ENCODE results near the gene SNAI3.

The SNAI3 gene

DNA sequence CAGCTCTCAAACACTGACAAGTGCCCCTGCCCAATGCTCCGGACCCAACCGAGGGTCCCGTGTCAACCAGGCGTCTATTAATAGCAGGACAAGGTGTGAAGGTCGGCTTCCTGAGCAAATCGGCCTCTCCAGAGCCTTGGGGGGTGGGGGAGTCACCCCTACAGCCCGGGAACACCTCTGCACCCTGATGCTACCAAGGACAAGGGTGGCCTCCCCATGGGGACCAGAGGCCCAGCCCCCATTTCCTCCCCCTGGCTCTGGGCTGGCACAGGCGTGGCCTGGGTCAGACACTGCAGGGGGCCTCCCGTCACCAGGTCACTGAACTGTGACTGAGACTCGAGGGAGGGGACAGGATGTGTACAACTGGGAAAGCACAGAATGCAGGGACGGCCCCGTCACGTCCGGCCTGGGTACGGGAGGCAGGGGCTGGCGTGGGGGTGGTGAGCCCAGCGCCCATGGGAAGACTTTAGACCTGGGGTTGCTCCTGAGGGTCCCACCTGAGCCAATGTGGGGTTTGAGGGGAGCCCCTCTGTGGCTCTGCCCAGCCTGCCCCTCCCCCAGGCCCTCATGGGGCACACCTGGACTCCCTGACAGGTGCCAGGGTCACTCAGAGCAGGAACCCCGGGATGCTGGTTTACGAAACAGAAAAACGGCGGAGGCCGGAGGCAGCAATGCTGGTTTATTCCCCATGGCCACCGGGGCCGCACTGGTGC is 34.9 kb downstream of the SNAI3 start:
- DNase-seq (ENCODE audit: low read depth in 2 of 2) = peak; percentile 55

DNA sequence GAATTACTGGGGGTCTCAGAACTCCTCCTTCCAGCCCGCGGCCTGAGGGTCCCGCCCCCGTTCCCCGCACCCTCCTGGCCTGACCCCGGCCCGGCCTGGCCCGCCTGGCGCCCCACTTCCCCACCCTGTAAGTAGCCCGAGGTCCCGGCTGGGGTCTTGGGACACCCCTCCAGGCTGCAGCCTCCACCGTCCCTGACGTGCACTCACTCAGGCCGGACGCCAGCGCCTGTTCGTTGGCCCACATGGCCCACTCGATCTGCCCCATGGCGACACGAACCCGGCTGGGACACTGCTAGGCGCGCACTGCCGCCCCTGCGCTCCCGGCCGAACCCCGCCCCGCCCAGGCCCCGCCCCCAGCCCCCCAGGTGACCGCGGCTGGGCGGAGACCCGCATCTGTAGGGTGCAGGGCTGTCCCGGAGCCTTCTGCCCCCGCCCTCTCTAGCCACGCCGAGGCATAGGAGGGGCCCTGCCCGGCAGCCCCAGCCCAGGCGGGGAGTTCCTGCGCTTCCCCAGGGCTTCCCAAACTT is 35.5 kb downstream of the SNAI3 start, which contains the start of gene CYBA:
CYBA (minus strand) TSS at position 305 of the 527 bp plus-strand sequence; CDS start at position 265, 40 bp downstream.
- DNase-seq (ENCODE audit: low read depth in 2 of 2) = peak; percentile 54 to 75

DNA sequence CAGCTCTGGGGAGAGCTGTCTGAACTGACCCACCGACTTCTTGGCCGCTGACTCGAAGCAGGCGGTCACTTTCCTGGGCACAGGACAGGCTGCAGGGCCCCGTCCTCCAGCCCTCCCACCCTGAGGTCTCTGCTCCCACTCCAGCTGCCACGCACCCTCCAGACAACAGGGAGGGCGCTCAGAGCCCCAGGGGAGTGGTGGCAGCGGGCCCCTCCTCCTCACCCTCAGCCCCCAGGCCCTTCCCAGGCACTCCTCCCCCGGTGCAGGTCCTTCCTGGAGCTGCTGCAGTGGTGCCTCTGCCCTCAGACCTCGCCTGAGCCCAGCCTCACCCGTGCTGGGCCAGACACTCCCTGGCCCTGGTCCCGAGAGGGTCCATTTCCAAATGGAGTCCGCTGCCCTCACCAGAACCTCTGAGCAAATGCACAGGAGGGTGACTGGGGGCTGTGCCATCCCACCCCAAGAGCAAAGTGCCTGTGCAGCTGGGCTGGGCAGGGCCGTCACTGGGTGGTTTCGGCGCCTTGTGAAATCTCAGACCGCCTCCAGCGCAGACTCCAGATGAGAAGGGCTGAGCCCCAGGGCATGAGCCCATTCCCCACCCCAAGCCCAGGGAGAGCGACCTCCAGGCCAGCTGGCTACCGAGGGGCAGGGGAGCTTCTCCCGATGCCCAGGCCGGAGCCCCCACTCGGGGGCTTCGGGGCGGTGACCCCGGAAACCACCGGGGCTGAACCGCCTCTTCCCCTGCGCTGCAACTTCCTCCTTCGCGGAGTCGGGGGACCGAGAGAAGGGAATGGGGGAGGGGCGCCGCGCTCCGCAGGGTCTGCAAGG is 36.2 kb downstream of the SNAI3 start:
- DNase-seq (ENCODE audit: low read depth in 2 of 2) = no peak

DNA sequence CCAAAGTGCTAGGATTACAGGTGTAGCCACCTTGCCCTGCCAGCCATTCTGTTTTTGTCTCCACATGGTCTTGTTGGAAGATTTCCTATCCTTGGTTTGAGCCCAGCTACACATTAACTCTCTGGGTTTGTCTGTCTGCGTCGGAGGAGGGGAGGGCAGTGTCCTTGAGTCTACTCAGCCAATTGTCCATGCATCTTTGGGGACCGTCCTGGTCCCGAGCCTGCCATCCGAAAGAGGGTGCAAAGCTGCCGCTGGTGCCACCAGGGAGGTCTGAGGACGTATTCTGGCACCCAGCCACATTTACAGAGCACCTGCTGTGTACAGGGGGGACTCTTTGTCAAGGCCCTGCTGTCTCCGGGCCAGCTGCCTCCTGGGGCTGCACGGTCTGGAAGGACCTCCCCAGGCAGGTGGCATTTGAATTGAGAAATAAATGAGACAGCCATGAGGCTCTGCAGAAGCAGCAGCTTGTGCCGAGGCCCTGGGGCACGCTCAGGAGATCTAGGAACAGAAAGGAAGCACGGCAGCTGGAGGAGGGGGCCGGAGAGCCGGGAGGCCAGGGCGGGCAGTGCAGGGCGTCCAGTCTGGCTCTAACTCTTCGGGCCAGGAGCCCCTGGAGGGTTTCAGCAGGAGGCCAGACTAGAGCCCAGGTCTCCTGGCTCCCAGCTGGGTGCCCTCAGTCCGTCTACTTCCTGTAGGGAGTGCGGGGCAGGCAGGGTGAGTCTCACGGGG is 36.9 kb downstream of the SNAI3 start:
- no peak for DNase-seq (ENCODE audit: low read depth in 2 of 2)

DNA sequence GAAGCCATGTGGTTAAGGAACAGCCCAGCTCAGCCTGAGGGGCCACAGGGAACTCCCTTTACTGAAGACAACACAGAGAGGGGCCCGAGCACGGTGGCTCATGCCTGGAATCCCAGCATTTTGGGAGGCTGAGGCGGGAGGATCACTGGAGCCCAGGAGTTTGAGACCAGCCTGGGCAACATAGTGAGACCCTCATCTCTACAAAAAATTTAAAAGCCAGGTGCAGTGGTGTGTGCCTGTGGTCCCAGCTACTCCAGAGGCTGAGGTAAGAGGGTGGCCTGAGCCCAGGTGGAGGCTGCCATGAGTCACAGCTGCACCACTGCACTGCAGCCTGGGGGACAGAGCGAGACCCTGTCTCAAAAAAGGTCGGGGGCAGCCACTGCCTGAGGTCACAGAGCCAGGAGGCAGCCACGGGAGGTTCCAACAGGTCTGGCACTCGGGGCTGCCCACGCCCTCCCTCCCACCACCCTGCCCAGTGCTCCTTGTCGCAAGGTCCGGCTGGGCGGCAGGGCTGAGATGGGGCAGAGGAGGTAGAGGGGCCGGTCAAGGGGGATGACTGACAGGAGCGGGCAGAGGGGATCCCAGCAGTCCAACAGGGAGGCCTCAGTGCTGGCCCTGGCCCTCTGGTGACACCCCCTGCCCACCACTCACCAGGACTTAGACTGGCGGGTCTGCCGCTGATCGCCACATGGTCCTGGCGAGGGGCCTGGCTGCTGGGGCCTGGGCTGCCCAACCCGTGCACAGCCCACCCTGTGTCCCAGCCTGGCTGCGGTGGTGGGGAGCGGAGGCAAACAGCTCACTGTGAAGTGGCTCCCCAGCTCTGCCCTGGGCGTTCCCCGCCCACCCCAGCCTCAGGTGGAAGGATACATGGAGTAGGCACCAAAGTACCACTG is 38.9 kb downstream of the SNAI3 start:
- no peak for DNase-seq (ENCODE audit: low read depth in 2 of 2)

DNA sequence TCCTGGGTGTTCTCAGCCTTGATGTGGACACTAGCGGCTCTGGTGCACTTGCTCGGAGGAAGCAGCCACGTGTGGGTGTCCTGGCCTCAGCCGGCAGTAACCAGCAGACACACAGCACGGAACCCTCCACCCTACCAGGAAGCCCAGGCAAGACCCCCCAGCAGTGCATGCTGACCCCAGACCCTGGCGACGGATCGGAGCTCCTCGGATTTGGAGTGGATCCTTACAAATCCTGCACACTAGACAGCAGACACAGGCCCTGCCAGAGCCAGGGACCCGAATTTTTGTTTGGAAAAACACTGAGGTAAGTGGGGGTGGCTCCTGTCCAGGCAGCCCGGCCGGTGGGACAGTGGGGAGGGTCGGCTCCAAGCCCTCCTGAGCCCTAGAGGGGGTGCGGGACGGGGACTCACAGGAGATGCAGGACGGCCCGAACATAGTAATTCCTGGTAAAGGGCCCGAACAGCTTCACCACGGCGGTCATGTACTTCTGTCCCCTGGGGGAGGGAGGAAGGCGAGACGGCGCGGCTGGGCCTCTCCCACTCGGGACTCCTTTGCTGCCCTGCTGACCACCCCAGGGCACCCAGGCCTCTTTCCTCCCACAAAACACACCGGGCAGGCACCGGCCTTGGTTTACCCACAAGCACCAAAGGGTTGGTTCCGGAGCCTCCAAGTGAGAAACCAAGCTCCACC is 39.8 kb downstream of the SNAI3 start:
- no peak for DNase-seq (ENCODE audit: low read depth in 2 of 2)

DNA sequence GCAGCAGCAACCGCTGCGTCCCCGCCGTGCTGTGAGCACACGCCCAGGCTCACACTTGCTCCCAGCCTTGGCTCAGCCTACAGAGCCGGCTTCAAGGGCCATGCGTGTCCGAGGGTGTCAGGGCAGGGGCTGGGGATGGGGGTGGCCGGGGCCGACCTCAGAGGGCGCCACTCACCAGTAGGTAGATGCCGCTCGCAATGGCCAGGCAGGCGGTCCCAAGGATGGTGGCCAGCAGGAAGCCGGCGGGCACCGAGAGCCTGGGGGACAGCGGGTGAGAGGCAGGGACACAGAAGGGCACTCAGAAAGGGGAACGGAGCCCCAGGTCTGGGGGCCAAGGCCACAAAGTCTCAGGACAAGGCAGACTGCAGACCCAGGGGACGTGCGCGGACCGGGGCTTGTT is 40.4 kb downstream of the SNAI3 start:
- no peak for DNase-seq (ENCODE audit: low read depth in 2 of 2)

DNA sequence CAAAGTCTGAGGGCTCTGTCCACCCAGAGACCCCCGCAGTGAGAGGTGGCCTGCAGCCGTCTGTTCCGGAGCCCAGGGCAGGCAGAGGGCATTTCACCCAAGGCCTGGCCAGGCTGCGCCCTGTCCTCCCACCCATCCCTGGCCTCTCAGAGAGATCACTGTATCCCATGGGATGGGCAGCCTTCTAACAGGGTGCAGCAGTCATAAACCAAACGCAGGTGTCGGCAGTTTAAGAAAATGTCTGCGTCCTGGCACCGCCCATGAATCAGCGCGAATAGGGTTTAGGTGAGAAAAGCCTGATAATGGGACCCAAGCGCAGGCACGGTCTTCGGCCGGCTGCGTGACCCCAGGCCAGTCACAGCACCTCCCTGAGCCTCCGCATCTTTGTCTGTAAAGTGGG is 40.9 kb downstream of the SNAI3 start:
- no peak for DNase-seq (ENCODE audit: low read depth in 2 of 2)

DNA sequence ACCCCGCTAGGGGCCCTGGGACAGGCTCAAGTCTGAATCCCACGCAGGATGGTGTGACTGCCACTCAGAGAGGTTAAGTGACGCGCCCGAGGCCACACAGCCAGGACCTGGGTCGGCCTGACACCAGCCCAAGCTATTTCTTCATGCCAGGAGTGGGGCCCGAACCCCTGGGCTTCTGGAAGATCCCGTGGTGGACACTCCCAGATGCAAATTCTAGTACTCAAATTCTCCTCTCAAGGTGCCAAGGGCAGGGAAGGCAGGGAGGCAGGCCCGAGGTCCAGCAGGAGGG is 42.7 kb downstream of the SNAI3 start:
- no peak for DNase-seq (ENCODE audit: low read depth in 2 of 2)

DNA sequence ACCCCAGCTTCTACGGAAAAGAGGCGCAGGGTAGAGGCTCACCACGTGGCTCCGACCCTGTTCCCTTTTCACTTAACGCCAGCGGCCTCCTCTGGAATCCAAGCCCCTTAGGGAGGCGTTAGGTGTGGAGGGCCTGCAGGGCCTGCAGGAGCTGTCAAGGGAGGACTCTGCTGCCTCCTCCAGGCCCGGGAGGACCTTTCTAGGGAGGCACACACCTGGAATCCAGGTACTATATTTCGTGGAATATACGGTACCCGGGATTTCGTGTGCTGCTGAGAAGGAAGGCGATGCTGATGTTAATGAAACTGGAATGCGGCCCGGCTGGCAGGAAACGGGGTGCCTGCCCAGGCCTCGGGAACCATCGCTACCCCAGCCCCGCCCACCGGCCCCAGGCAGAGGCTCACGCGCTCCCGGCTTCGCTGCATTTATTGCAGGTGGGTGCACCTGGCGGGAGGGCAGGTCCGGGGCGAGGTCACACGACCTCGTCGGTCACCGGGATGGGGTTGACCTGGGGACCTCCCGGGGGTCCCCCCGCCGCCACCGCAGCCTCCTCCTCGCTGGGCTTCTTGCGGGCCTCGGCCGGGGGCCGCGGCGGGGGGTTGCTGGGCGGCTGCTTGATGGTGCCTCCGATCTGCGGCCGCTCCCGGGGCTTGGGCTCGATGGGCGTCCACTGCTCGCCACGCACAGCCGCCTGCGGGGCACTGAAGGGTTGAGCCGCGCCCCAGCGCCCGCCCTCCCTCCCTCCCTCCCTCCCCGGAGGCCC is 43.2 kb downstream of the SNAI3 start:
- DNase-seq (ENCODE audit: low read depth in 2 of 2) = no peak

DNA sequence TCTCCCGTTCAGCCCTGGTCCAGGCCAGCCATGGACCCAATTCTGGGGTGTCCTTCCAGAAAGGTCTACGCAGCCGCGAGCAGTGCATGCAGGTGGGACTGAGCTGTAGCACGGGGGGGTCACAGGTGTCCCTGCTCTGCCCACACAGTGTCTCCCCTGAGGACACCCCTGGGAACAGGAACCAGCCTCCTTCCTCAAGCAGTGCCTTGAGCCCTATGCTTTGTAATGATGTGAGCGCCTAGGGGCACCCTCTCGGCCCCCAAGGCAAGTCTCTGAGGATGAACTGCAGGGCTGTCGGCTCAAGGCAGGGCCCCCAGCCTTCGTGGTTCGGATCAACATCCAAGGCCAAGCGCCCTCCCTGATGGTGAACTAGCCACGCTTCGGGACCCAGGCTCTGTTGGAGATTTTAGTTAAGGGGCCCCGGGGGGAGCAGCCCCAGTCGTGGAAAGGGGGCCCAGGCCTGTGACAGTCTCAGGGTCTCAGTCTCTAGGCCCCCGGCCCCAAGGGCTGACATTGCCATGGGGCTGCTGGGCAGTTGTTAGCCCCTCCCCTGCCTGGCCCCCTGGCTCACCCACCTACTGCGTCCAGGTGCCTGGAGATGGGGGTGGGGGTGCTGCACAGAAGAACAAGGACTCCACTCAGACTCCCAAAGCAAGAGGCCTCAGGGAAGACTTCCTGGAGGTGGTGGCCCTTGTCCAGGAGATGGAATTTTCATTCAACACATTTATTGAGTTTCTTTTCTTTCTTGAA is 45.6 kb downstream of the SNAI3 start:
- DNase-seq (ENCODE audit: low read depth in 2 of 2) = no peak

DNA sequence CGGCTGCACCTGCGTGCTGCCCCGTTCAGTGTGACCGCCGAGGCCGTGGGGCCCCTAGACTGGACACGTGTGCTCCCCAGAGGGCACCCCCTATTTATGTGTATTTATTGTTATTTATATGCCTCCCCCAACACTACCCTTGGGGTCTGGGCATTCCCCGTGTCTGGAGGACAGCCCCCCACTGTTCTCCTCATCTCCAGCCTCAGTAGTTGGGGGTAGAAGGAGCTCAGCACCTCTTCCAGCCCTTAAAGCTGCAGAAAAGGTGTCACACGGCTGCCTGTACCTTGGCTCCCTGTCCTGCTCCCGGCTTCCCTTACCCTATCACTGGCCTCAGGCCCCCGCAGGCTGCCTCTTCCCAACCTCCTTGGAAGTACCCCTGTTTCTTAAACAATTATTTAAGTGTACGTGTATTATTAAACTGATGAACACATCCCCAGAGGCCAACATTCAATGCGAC is 46.2 kb downstream of the SNAI3 start:
- no peak for DNase-seq (ENCODE audit: low read depth in 2 of 2)

DNA sequence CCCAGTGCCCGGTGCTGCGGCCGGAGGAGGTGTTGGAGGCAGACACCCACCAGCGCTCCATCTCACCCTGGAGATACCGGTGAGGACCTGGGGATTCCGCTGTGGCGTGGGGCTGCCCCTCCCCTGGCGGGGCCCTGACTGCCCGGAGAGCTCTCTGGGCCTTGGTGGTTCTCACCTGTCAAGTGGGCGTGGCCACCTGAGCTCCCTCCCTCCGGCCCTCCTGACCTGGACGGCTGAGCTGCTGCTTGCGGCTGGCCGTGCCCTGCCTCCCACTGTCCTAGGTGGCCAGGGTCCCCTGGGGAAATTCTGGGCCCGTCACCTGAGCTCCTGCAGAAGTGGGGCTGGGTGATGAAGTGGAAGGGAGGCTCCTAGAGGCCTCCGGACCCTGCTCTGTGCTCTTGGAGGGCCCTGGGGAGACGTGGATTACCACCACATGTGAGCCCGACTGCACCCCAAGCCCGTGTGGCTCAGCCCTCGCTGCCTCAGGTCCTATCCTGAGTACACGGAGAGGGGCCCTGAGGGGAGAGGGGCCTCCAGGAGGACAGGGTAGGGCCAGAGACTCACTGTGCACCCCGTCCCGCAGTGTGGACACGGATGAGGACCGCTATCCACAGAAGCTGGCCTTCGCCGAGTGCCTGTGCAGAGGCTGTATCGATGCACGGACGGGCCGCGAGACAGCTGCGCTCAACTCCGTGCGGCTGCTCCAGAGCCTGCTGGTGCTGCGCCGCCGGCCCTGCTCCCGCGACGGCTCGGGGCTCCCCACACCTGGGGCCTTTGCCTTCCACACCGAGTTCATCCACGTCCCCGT is 46.9 kb downstream of the SNAI3 start:
- DNase-seq (ENCODE audit: low read depth in 2 of 2) = no peak

DNA sequence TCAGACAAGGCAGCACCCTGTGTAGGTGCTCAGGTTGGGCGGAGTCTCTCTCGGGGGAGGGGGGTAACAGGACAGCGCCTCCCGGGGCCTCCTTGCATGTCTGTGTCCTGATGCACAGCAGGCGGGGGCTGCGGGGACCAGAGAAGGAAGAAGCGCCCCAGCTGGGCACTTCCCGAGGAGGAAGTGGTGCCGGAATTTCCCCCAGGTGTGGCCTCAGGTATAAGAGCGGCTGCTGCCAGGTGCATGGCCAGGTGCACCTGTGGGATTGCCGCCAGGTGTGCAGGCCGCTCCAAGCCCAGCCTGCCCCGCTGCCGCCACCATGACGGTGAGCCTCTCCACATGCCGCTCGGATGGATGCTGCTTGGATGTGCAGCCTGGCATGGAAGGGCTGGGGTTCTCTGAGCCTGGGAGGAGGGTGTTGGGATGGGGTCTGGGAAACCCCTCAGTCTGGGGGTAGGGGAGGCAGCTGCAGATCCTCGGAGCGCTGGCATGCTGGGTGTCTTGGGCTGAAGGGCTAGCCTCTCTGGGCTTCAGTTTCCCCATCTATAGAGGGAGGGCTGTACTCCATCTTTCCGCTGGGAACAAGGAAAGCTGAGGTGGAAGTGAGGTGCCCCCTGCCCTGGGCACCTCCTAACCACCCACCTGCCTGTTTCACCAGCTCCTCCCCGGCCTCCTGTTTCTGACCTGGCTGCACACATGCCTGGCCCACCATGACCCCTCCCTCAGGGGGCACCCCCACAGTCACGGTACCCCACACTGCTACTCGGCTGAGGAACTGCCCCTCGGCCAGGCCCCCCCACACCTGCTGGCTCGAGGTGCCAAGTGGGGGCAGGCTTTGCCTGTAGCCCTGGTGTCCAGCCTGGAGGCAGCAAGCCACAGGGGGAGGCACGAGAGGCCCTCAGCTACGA is 47.7 kb downstream of the SNAI3 start, which contains the start of gene IL17C:
IL17C (plus strand) TSS at position 250 of the 908 bp plus-strand sequence; CDS start at position 320, 70 bp downstream.
- DNase-seq (ENCODE audit: low read depth in 2 of 2) = no peak

DNA sequence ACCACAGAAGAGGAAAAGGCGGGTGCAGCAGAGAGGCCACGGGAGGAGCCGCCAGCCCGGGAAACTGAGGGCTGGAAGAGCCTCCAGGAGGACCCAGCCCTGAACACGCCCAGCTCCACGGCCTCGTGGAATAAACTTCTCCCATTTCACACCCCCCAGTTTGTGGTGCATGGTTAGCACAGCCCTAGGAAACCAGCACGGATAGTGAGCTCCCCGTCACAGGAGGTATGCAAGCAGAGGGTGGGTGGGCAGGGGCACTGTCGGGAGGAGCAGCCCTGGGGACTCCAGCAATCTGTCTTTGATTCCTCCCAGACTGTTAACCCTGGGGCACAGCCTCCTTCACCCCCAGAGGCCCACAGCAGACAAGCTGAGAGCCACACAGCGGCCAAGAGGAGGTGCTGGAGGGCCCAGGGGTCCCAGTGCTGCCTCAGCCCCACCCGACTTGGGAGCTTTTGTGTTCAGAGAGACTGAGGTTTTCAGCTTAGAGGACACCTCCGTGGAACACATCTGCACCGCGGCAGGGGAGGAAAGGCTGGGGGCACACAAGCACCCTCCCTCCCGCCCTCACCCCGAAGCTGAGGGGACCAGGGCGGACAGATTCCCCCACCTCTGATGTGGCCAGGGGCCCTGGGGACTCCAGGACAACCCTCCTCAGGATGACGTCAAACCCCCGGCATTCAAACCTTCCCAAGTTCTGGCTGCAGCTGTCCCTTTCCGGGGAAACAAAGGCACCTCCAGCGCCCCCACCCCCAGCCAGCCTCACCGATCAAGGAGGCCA is 49.6 kb downstream of the SNAI3 start:
- DNase-seq (ENCODE audit: low read depth in 2 of 2) = no peak

DNA sequence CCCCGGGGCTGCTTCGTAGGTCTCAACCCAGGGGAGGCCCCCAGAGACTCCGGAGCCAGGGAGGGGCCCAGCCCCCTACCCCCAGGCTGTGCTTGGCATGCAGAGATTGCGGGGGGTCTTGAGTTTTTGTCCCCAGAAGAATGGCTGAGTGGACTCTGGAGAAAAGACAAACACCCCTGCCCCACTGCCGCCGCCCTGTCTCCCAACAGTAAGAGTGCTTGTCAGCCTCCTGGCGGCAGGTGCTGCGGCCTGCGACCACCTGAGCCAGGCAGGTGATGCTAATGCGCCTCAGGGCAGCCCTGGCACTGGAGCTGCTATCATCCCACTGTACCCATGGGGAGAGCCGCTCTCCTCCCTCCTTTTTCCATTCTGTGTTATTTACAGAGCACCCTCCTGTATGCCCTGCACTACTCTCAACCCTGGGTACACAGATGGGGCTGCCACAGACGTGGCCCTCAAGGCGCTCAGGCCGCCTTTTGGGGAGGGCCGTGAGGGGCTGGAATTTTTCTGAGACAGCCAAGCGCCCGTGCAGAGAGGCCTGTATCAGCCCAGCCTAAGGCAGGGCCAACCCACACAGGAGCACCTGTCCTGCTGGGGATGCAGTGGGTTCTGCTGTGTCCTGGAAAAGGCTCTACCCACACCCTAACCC is 50.5 kb downstream of the SNAI3 start:
- no peak for DNase-seq (ENCODE audit: low read depth in 2 of 2)
